Measurements from ENCODE around the gene SLC35B2.

SLC35B2 gene

GRCh38 chr6:44217332-44218143, 39.8 kb downstream of the SLC35B2 start:
- no peak overlapping the region for H3K4me3 ChIP-seq (ENCODE audit: low read depth in 1 of 2, low read length in 2 of 2)
- H3K27ac ChIP-seq (ENCODE audit: low read length): no peak overlapping the region

GRCh38 chr6:44216677-44217331, 40.5 kb downstream of the SLC35B2 start, which contains the start of gene MYMX:
MYMX (plus strand) TSS chr6:44216926; CDS start chr6:44217472, 546 bp downstream.
- no peak within 1 kb of the TSS for H3K4me2 ChIP-seq (ENCODE audit: insufficient read depth, low read length)
- no peaks in the 10 kb centered on the region for H3K9me3 ChIP-seq (ENCODE audit: insufficient read depth, low read length, severe bottlenecking)
- ATAC-seq (ENCODE audit: insufficient read depth, low read depth): no peak
- H3K36me3 ChIP-seq (ENCODE audit: insufficient read depth, low read length): no peaks in the 10 kb centered on the region
- H3K9ac ChIP-seq (ENCODE audit: low read depth, low read length): no peak within 1 kb of the TSS
- H4K20me1 ChIP-seq (ENCODE audit: insufficient read depth, low read length): no peaks in the 10 kb centered on the region
- no peaks in the 10 kb centered on the region for H3K79me2 ChIP-seq (ENCODE audit: insufficient read depth, low read length)
- DNase-seq: no peak
- H2AFZ ChIP-seq (ENCODE audit: low read depth, low read length): no peak within 1 kb of the TSS
- H3K27ac ChIP-seq (ENCODE audit: low read length): no peak within 1 kb of the TSS
- H3K4me3 ChIP-seq (ENCODE audit: low read depth in 1 of 2, low read length in 2 of 2): no peak within 1 kb of the TSS
- H3K4me1 ChIP-seq (ENCODE audit: insufficient read depth, low read length): peaks cover 6% of the 10 kb centered on the region
- H3K27me3 ChIP-seq (ENCODE audit: insufficient read depth, low read length, poor library complexity): peaks cover 29% of the 10 kb centered on the region
- no peak for TF ChIP-seq EZH2 (IDR thresholded peaks at IDR 0.05; ENCODE audit: borderline replicate concordance, low read depth, low read length, severe bottlenecking)
- no peak for TF ChIP-seq CTCF (IDR thresholded peaks at IDR 0.05; ENCODE audit: borderline replicate concordance, extremely low read depth, low read length, poor library complexity, severe bottlenecking)

More at GRCh38 chr6:44217332-44218143, 39.8 kb downstream of the SLC35B2 start:
- Histone ChIP-seq H4K20me1 (ENCODE audit: insufficient read depth, low read length) (no peaks in the 10 kb centered on the region), H3K36me3 (ENCODE audit: insufficient read depth, low read length) (no peaks in the 10 kb centered on the region), H3K9me3 (ENCODE audit: insufficient read depth, low read length, severe bottlenecking) (no peaks in the 10 kb centered on the region), H3K79me2 (ENCODE audit: insufficient read depth, low read length) (no peaks in the 10 kb centered on the region), H3K4me1 (ENCODE audit: insufficient read depth, low read length) (peaks cover 7% of the 10 kb centered on the region), H2AFZ (ENCODE audit: low read depth, low read length) (no peak overlapping the region), H3K4me2 (ENCODE audit: insufficient read depth, low read length) (no peak overlapping the region), H3K9ac (ENCODE audit: low read depth, low read length) (no peak overlapping the region), H3K27me3 (ENCODE audit: insufficient read depth, low read length, poor library complexity) (peaks cover 29% of the 10 kb centered on the region)
- ATAC-seq (ENCODE audit: insufficient read depth, low read depth) (no peak), DNase-seq (no peak)
- TF ChIP-seq EZH2 (IDR thresholded peaks at IDR 0.05; ENCODE audit: borderline replicate concordance, low read depth, low read length, severe bottlenecking) (no peak), CTCF (IDR thresholded peaks at IDR 0.05; ENCODE audit: borderline replicate concordance, extremely low read depth, low read length, poor library complexity, severe bottlenecking) (no peak)

- no peak overlapping the region for H2AFZ ChIP-seq (ENCODE audit: low read depth, low read length)
- H3K27ac ChIP-seq (ENCODE audit: low read length): no peak overlapping the region
These were observed 43.0 kb downstream of the SLC35B2 start for GRCh38 chr6:44214307-44214706.

More at GRCh38 chr6:44214307-44214706, 43.0 kb downstream of the SLC35B2 start:
- DNase-seq (no peak), ATAC-seq (ENCODE audit: insufficient read depth, low read depth) (no peak)
- Histone ChIP-seq H3K4me2 (ENCODE audit: insufficient read depth, low read length) (no peak overlapping the region), H3K36me3 (ENCODE audit: insufficient read depth, low read length) (no peaks in the 10 kb centered on the region), H3K4me3 (ENCODE audit: low read depth in 1 of 2, low read length in 2 of 2) (no peak overlapping the region), H3K79me2 (ENCODE audit: insufficient read depth, low read length) (no peaks in the 10 kb centered on the region), H3K27me3 (ENCODE audit: insufficient read depth, low read length, poor library complexity) (peaks cover 27% of the 10 kb centered on the region), H4K20me1 (ENCODE audit: insufficient read depth, low read length) (no peaks in the 10 kb centered on the region), H3K4me1 (ENCODE audit: insufficient read depth, low read length) (peaks cover 4% of the 10 kb centered on the region), H3K9me3 (ENCODE audit: insufficient read depth, low read length, severe bottlenecking) (no peaks in the 10 kb centered on the region), H3K9ac (ENCODE audit: low read depth, low read length) (no peak overlapping the region)
- TF ChIP-seq EZH2 (IDR thresholded peaks at IDR 0.05; ENCODE audit: borderline replicate concordance, low read depth, low read length, severe bottlenecking): no peak
- no peak for TF ChIP-seq CTCF (IDR thresholded peaks at IDR 0.05; ENCODE audit: borderline replicate concordance, extremely low read depth, low read length, poor library complexity, severe bottlenecking)
